ENCODE results near the gene TMEM238. TPM values are rescaled to one million over a fixed set of nuclear protein-coding genes. Genes with fewer than 3 reads are reported as not detected.

Gene TMEM238
- total RNA-seq (15.9 TPM), polyA plus RNA-seq (1 to 10 TPM in 2 of 4 donors, under 1 TPM in 2; 0.42 to 1.3 (median 0.79) TPM)

GRCh38 chr19:55384131-55384919 is at the start of gene TMEM238:
Gene TMEM238, minus strand, starts transcription at chr19:55384292. Its CDS starts 33 bp downstream, at chr19:55384259.
- Mint-ChIP-seq H3K4me1 (peaks cover 0 to 67% (median 27%) of the 10 kb centered on the region in 4 donors), H3K36me3 (peaks cover 19% of the 10 kb centered on the region), H3K27me3 (no peaks in the 10 kb centered on the region), H3K9me3 (peaks cover 0 to 2% (median 0%) of the 10 kb centered on the region in 7 donors), H3K4me3 (peak within 1 kb of the TSS; percentile 97 to 100 (median 100)), H3K27ac (peak within 1 kb of the TSS; percentile 95 to 100 (median 99))
- DNase-seq (peak; percentile 28 to 56 (median 45)), ATAC-seq (ENCODE audit: low read depth in 2 of 2) (no peak)
- peak within 1 kb of the TSS; percentile 94 for H3K4me3 ChIP-seq (ENCODE audit: low read depth, low read length)
- H3K27ac ChIP-seq (ENCODE audit: insufficient read depth, low read length, poor library complexity, severe bottlenecking): peak within 1 kb of the TSS; percentile 94
- no peaks in the 10 kb centered on the region for H3K27me3 ChIP-seq (ENCODE audit: control insufficient read depth, insufficient read depth, low read length)
- H3K4me1 ChIP-seq (ENCODE audit: control insufficient read depth, insufficient read depth, low read length, poor library complexity, severe bottlenecking): peaks cover 56% of the 10 kb centered on the region
- H3K9me3 ChIP-seq (ENCODE audit: control insufficient read depth in 2 of 2, low read length in 2 of 2): no peaks in the 10 kb centered on the region
- H3K36me3 ChIP-seq (ENCODE audit: control insufficient read depth, insufficient read depth, low read length): peaks cover 25% of the 10 kb centered on the region

GRCh38 chr19:55433292-55433691 is 49.2 kb upstream of the TMEM238 start:
- Histone ChIP-seq H3K36me3 (ENCODE audit: control insufficient read depth, insufficient read depth, low read length) (no peaks in the 10 kb centered on the region), H3K4me1 (ENCODE audit: control insufficient read depth, insufficient read depth, low read length, poor library complexity, severe bottlenecking) (no peaks in the 10 kb centered on the region), H3K9me3 (ENCODE audit: control insufficient read depth in 2 of 2, low read length in 2 of 2) (no peaks in the 10 kb centered on the region), H3K4me3 (ENCODE audit: low read depth, low read length) (no peak overlapping the region), H3K27me3 (ENCODE audit: control insufficient read depth, insufficient read depth, low read length) (peaks cover 13% of the 10 kb centered on the region), H3K27ac (ENCODE audit: insufficient read depth, low read length, poor library complexity, severe bottlenecking) (no peak overlapping the region)
- Mint-ChIP-seq H3K36me3 (no peaks in the 10 kb centered on the region), H3K27ac (no peak overlapping the region), H3K4me3 (no peak overlapping the region), H3K4me1 (peaks cover 0 to 2% (median 0%) of the 10 kb centered on the region in 4 donors), H3K9me3 (peaks cover 0 to 5% (median 0%) of the 10 kb centered on the region in 7 donors), H3K27me3 (peaks cover 35% of the 10 kb centered on the region)
- no peak for ATAC-seq (ENCODE audit: low read depth in 2 of 2)
- no peak for DNase-seq

GRCh38 chr19:55432241-55432959 is 48.3 kb upstream of the TMEM238 start:
- Mint-ChIP-seq H3K4me3 (no peak overlapping the region), H3K36me3 (no peaks in the 10 kb centered on the region), H3K9me3 (peaks cover 0 to 4% (median 0%) of the 10 kb centered on the region in 7 donors), H3K27me3 (peaks cover 36% of the 10 kb centered on the region), H3K4me1 (peaks cover 0 to 2% (median 0%) of the 10 kb centered on the region in 4 donors), H3K27ac (no peak overlapping the region)
- no peaks in the 10 kb centered on the region for H3K36me3 ChIP-seq (ENCODE audit: control insufficient read depth, insufficient read depth, low read length)
- H3K4me1 ChIP-seq (ENCODE audit: control insufficient read depth, insufficient read depth, low read length, poor library complexity, severe bottlenecking): no peaks in the 10 kb centered on the region
- DNase-seq (no peak), ATAC-seq (ENCODE audit: low read depth in 2 of 2) (no peak)
- H3K27me3 ChIP-seq (ENCODE audit: control insufficient read depth, insufficient read depth, low read length): peaks cover 13% of the 10 kb centered on the region
- no peaks in the 10 kb centered on the region for H3K9me3 ChIP-seq (ENCODE audit: control insufficient read depth in 2 of 2, low read length in 2 of 2)
- H3K4me3 ChIP-seq (ENCODE audit: low read depth, low read length): no peak overlapping the region
- H3K27ac ChIP-seq (ENCODE audit: insufficient read depth, low read length, poor library complexity, severe bottlenecking): no peak overlapping the region

GRCh38 chr19:55431183-55431582 is 47.1 kb upstream of the TMEM238 start:
- Mint-ChIP-seq H3K36me3 (no peaks in the 10 kb centered on the region), H3K27me3 (peaks cover 31% of the 10 kb centered on the region), H3K27ac (peak overlapping the region in 1 of 3 donors; percentile 75), H3K9me3 (peaks cover 0 to 3% (median 0%) of the 10 kb centered on the region in 7 donors), H3K4me3 (no peak overlapping the region), H3K4me1 (peaks cover 0 to 2% (median 0%) of the 10 kb centered on the region in 4 donors)
- DNase-seq: no peak
- Histone ChIP-seq H3K36me3 (ENCODE audit: control insufficient read depth, insufficient read depth, low read length) (no peaks in the 10 kb centered on the region), H3K27ac (ENCODE audit: insufficient read depth, low read length, poor library complexity, severe bottlenecking) (no peak overlapping the region), H3K4me1 (ENCODE audit: control insufficient read depth, insufficient read depth, low read length, poor library complexity, severe bottlenecking) (no peaks in the 10 kb centered on the region), H3K27me3 (ENCODE audit: control insufficient read depth, insufficient read depth, low read length) (peaks cover 12% of the 10 kb centered on the region), H3K4me3 (ENCODE audit: low read depth, low read length) (no peak overlapping the region), H3K9me3 (ENCODE audit: control insufficient read depth in 2 of 2, low read length in 2 of 2) (no peaks in the 10 kb centered on the region)
- no peak for ATAC-seq (ENCODE audit: low read depth in 2 of 2)

- H3K27me3 ChIP-seq (ENCODE audit: control insufficient read depth, insufficient read depth, low read length): peaks cover 9% of the 10 kb centered on the region
- no peak overlapping the region for H3K27ac ChIP-seq (ENCODE audit: insufficient read depth, low read length, poor library complexity, severe bottlenecking)
- no peak overlapping the region for H3K4me3 ChIP-seq (ENCODE audit: low read depth, low read length)
- Mint-ChIP-seq H3K9me3 (peaks cover 0 to 2% (median 0%) of the 10 kb centered on the region in 7 donors), H3K36me3 (no peaks in the 10 kb centered on the region), H3K27ac (no peak overlapping the region), H3K4me1 (peaks cover 0 to 8% (median 4%) of the 10 kb centered on the region in 4 donors), H3K4me3 (no peak overlapping the region), H3K27me3 (peaks cover 23% of the 10 kb centered on the region)
- no peaks in the 10 kb centered on the region for H3K9me3 ChIP-seq (ENCODE audit: control insufficient read depth in 2 of 2, low read length in 2 of 2)
- ATAC-seq (ENCODE audit: low read depth in 2 of 2): no peak
- no peak for DNase-seq
- H3K4me1 ChIP-seq (ENCODE audit: control insufficient read depth, insufficient read depth, low read length, poor library complexity, severe bottlenecking): peaks cover 7% of the 10 kb centered on the region
- H3K36me3 ChIP-seq (ENCODE audit: control insufficient read depth, insufficient read depth, low read length): no peaks in the 10 kb centered on the region
These were observed 42.0 kb upstream of the TMEM238 start for GRCh38 chr19:55426042-55426441.

GRCh38 chr19:55424518-55424917 is 40.4 kb upstream of the TMEM238 start:
- Mint-ChIP-seq H3K36me3 (no peaks in the 10 kb centered on the region), H3K27ac (no peak overlapping the region), H3K4me3 (no peak overlapping the region), H3K9me3 (peaks cover 0 to 2% (median 0%) of the 10 kb centered on the region in 7 donors), H3K4me1 (peaks cover 0 to 17% (median 5%) of the 10 kb centered on the region in 4 donors), H3K27me3 (peaks cover 24% of the 10 kb centered on the region)
- no peaks in the 10 kb centered on the region for H3K36me3 ChIP-seq (ENCODE audit: control insufficient read depth, insufficient read depth, low read length)
- no peak for DNase-seq
- peaks cover 9% of the 10 kb centered on the region for H3K4me1 ChIP-seq (ENCODE audit: control insufficient read depth, insufficient read depth, low read length, poor library complexity, severe bottlenecking)
- H3K4me3 ChIP-seq (ENCODE audit: low read depth, low read length): no peak overlapping the region
- H3K27ac ChIP-seq (ENCODE audit: insufficient read depth, low read length, poor library complexity, severe bottlenecking): no peak overlapping the region
- no peak for ATAC-seq (ENCODE audit: low read depth in 2 of 2)
- H3K27me3 ChIP-seq (ENCODE audit: control insufficient read depth, insufficient read depth, low read length): peaks cover 2% of the 10 kb centered on the region
- H3K9me3 ChIP-seq (ENCODE audit: control insufficient read depth in 2 of 2, low read length in 2 of 2): no peaks in the 10 kb centered on the region

GRCh38 chr19:55423225-55424005 is 39.3 kb upstream of the TMEM238 start:
- H3K4me1 Mint-ChIP-seq: peaks cover 0 to 17% (median 5%) of the 10 kb centered on the region in 4 donors
- H3K9me3 ChIP-seq (ENCODE audit: control insufficient read depth in 2 of 2, low read length in 2 of 2): no peaks in the 10 kb centered on the region
- H3K27ac ChIP-seq (ENCODE audit: insufficient read depth, low read length, poor library complexity, severe bottlenecking): no peak overlapping the region
- DNase-seq (no peak), ATAC-seq (ENCODE audit: low read depth in 2 of 2) (no peak)
- H3K27me3 ChIP-seq (ENCODE audit: control insufficient read depth, insufficient read depth, low read length): peaks cover 2% of the 10 kb centered on the region
- H3K36me3 Mint-ChIP-seq: no peaks in the 10 kb centered on the region
- H3K27me3 Mint-ChIP-seq: peaks cover 18% of the 10 kb centered on the region
- H3K4me3 Mint-ChIP-seq: no peak overlapping the region
- H3K9me3 Mint-ChIP-seq: peaks cover 0 to 2% (median 0%) of the 10 kb centered on the region in 7 donors
- H3K27ac Mint-ChIP-seq: no peak overlapping the region
- no peaks in the 10 kb centered on the region for H3K36me3 ChIP-seq (ENCODE audit: control insufficient read depth, insufficient read depth, low read length)
- no peak overlapping the region for H3K4me3 ChIP-seq (ENCODE audit: low read depth, low read length)
- H3K4me1 ChIP-seq (ENCODE audit: control insufficient read depth, insufficient read depth, low read length, poor library complexity, severe bottlenecking): peaks cover 9% of the 10 kb centered on the region
